Epithelial cell of proximal tubule (primary cell): Measurements from ENCODE around the gene WSB1. TPM values are rescaled to one million over a fixed set of nuclear protein-coding genes. Genes with fewer than 3 reads are reported as not detected.

Experiments used
- DNase-seq: peaks from one replicate; pipeline ENCODE4 v3.0.0-alpha.2; 2011; ENCODE audit warnings: low read depth
- H3K4me3 ChIP-seq: 2 replicates; pipeline ENCODE4 v1.5.1; 2011; ENCODE audit warnings: low read depth, mild to moderate bottlenecking, low read length
- CTCF ChIP-seq: conservative IDR thresholded peaks from 2 replicates; pipeline ENCODE4 v1.5.1; 2012; ENCODE audit warnings: low read depth, mild to moderate bottlenecking, low read length
- total RNA-seq: library from RNA; depleted of rRNA; stranded (reverse); fragments of >200 nt; gene quantifications from 2 replicates; pipeline ENCODE4 v1.2.3, GENCODE V29; 2015

WSB1 gene
- total RNA-seq, 1 donor from 2014 or later: 68.5 TPM

- H3K4me3 ChIP-seq: no peak overlapping the region
- DNase-seq: no peak
- TF ChIP-seq CTCF: no peak
Observed at GRCh38 chr17:27282054-27282551, 11.8 kb upstream of the WSB1 start.

- H3K4me3 ChIP-seq: no peak overlapping the region
- DNase-seq: no peak
- no peak for TF ChIP-seq CTCF
Observed at GRCh38 chr17:27283060-27283459, 10.9 kb upstream of the WSB1 start.

GRCh38 chr17:27283751-27284150 is 10.2 kb upstream of the WSB1 start:
- H3K4me3 ChIP-seq: no peak overlapping the region
- no peak for TF ChIP-seq CTCF
- DNase-seq: no peak

GRCh38 chr17:27284811-27285415 is 9.0 kb upstream of the WSB1 start:
- H3K4me3 ChIP-seq: no peak overlapping the region
- TF ChIP-seq CTCF: no peak
- no peak for DNase-seq

- H3K4me3 ChIP-seq: no peak overlapping the region
- TF ChIP-seq CTCF: no peak
- no peak for DNase-seq
Observed at GRCh38 chr17:27285516-27285915, 8.4 kb upstream of the WSB1 start.

- no peak for DNase-seq
- TF ChIP-seq CTCF: no peak
- no peak overlapping the region for H3K4me3 ChIP-seq
Observed at GRCh38 chr17:27288183-27288582, 5.7 kb upstream of the WSB1 start.

- no peak for DNase-seq
- TF ChIP-seq CTCF: no peak
- H3K4me3 ChIP-seq: no peak overlapping the region
Observed at GRCh38 chr17:27289856-27290255, 4.1 kb upstream of the WSB1 start.
